HepG2 (cell line): ENCODE measurements around the gene AJUBA. TPM values are rescaled to one million over a fixed set of nuclear protein-coding genes. Genes with fewer than 3 reads are reported as not detected.

Experiments used
- ARID4A ChIP-seq: sonication (generic); formaldehyde crosslinking; IDR thresholded peaks from 2 replicates; pipeline ENCODE4 v1.5.0; 2020; ENCODE audit warnings: mild to moderate bottlenecking, missing genetic modification reagents, borderline replicate concordance
- ARNTL ChIP-seq: sonication (generic); formaldehyde crosslinking; IDR thresholded peaks from 2 replicates; pipeline ENCODE4 v1.4.0; 2020; ENCODE audit warnings: mild to moderate bottlenecking, missing genetic modification reagents
- BRCA1 ChIP-seq: sonication (generic); formaldehyde crosslinking; IDR thresholded peaks from 2 replicates; pipeline ENCODE4 v1.4.0; 2020; ENCODE audit warnings: missing genetic modification reagents
- EEA1 ChIP-seq: sonication (generic); formaldehyde crosslinking; IDR thresholded peaks from 2 replicates; pipeline ENCODE4 v1.5.1; 2020; ENCODE audit warnings: mild to moderate bottlenecking, missing genetic modification reagents, borderline replicate concordance
- FOXO1 ChIP-seq: sonication (generic); formaldehyde crosslinking; IDR thresholded peaks from 2 replicates; pipeline ENCODE4 v1.4.0; 2020; ENCODE audit warnings: missing genetic modification reagents
- GATAD1 ChIP-seq: IDR thresholded peaks from 2 replicates; pipeline ENCODE4 v1.6.1; 2016; ENCODE audit warnings: missing genetic modification reagents, missing compliant biosample characterization
- KLF11 ChIP-seq: IDR thresholded peaks from 2 replicates; pipeline ENCODE4 v1.6.1; 2016; ENCODE audit warnings: missing compliant biosample characterization
- MED8 ChIP-seq: sonication (generic); formaldehyde crosslinking; IDR thresholded peaks from 2 replicates; pipeline ENCODE4 v1.8.1; 2023; ENCODE audit warnings: mild to moderate bottlenecking, missing genetic modification reagents; ENCODE audit not compliant: insufficient replicate concordance
- NFKB2 ChIP-seq: sonication (generic); formaldehyde crosslinking; IDR thresholded peaks from 2 replicates; pipeline ENCODE4 v1.4.0; 2020; ENCODE audit warnings: missing genetic modification reagents, borderline replicate concordance
- PHB2 ChIP-seq: fragments of 450-650 bp; IDR thresholded peaks from 2 replicates; pipeline ENCODE4 v1.6.1; 2018; ENCODE audit not compliant: partially characterized antibody
- REPIN1 ChIP-seq: sonication (generic); formaldehyde crosslinking; IDR thresholded peaks from 2 replicates; pipeline ENCODE4 v1.8.0; 2022; ENCODE audit warnings: missing genetic modification reagents, low read depth, mild to moderate bottlenecking, borderline replicate concordance
- SIX4 ChIP-seq: sonication (generic); formaldehyde crosslinking; IDR thresholded peaks from 2 replicates; pipeline ENCODE4 v1.4.0; 2020; ENCODE audit warnings: missing genetic modification reagents
- THAP8 ChIP-seq: sonication (generic); formaldehyde crosslinking; IDR thresholded peaks from 2 replicates; pipeline ENCODE4 v1.5.1; 2020; ENCODE audit warnings: missing genetic modification reagents, mild to moderate bottlenecking, borderline replicate concordance
- ZNF138 ChIP-seq: sonication (generic); formaldehyde crosslinking; IDR thresholded peaks from 2 replicates; pipeline ENCODE4 v1.5.0; 2020; ENCODE audit warnings: mild to moderate bottlenecking, low read depth, missing genetic modification reagents
- ZNF18 ChIP-seq: sonication (generic); formaldehyde crosslinking; IDR thresholded peaks from 2 replicates; pipeline ENCODE4 v1.8.0; 2022; ENCODE audit warnings: mild to moderate bottlenecking, missing genetic modification reagents; ENCODE audit not compliant: insufficient replicate concordance
- ZNF224 ChIP-seq: sonication (generic); formaldehyde crosslinking; IDR thresholded peaks from 2 replicates; pipeline ENCODE4 v1.5.0; 2020; ENCODE audit warnings: mild to moderate bottlenecking, missing genetic modification reagents
- ZNF234 ChIP-seq: sonication (generic); formaldehyde crosslinking; conservative IDR thresholded peaks from 2 replicates; pipeline ENCODE4 v1.5.1; 2020; ENCODE audit warnings: mild to moderate bottlenecking, missing genetic modification reagents
- ZNF414 ChIP-seq: sonication (generic); formaldehyde crosslinking; IDR thresholded peaks from 2 replicates; pipeline ENCODE4 v1.5.0; 2020; ENCODE audit warnings: missing genetic modification reagents
- ZNF460 ChIP-seq: sonication (generic); formaldehyde crosslinking; IDR thresholded peaks from 2 replicates; pipeline ENCODE4 v1.5.1; 2020; ENCODE audit warnings: missing genetic modification reagents, mild to moderate bottlenecking, borderline replicate concordance
- ZNF614 ChIP-seq: IDR thresholded peaks from 2 replicates; pipeline ENCODE4 v1.6.1; 2018; ENCODE audit warnings: missing biosample characterization, missing genetic modification reagents, inconsistent platforms, borderline replicate concordance
- ZNF782 ChIP-seq: sonication (generic); formaldehyde crosslinking; IDR thresholded peaks from 2 replicates; pipeline ENCODE4 v1.4.0; 2020; ENCODE audit warnings: missing genetic modification reagents, mild to moderate bottlenecking, borderline replicate concordance
- ZSCAN25 ChIP-seq: sonication (generic); formaldehyde crosslinking; IDR thresholded peaks from 2 replicates; pipeline ENCODE4 v1.8.0; 2022; ENCODE audit warnings: mild to moderate bottlenecking, missing genetic modification reagents
- polyA plus RNA-seq, 8 experiments: library from polyadenylated mRNA; depleted of rRNA in 3 of 8; stranded (reverse) in 7 of 8; unstranded in 1 of 8; fragments of >200 nt; fragmentation: Illumina TruSeq in 4 of 8; extraction: Trizol in 4 of 8; gene quantifications; 2 replicates each; pipeline versions ENCODE4 v1.2.1 to v1.2.3, GENCODE V29; 2011 to 2016; ENCODE audit warnings: low read depth in 4 of 8, missing spikeins in 1 of 8, mixed read lengths in 1 of 8; ENCODE audit not compliant: insufficient read depth in 1 of 8
- total RNA-seq, 5 experiments: library from RNA; depleted of rRNA; stranded (reverse); fragments of >200 nt; fragmentation: Illumina TruSeq; extraction: Trizol; gene quantifications; 2 replicates each; pipeline ENCODE4 v1.2.3, GENCODE V29; 2016; ENCODE audit warnings: low read depth in 1 of 5

AJUBA gene
- total and polyA plus RNA-seq, 2 of the 13 experiments (the other 11 are each of a cell fraction or from before 2014, with no cell fraction given): 157 to 241 TPM

GRCh38 chr14:22982477-22983245 is at the start of gene AJUBA (continued):
- TF ChIP-seq SIX4 (peak; percentile 89), GATAD1 (CRISPR knock-in tag) (peak; percentile 88), FOXO1 (peak; percentile 84), KLF11 (CRISPR knock-in tag) (no peak; the same call in none of the 2 replicates), THAP8 (no peak), ZNF782 (CRISPR knock-in tag) (peak; percentile 90; the same call in 1 of the 2 replicates), ZNF414 (CRISPR knock-in tag) (no peak), ARNTL (CRISPR knock-in tag) (peak; percentile 92), PHB2 (no peak), ZNF614 (CRISPR knock-in tag) (peak; percentile 94), BRCA1 (no peak), EEA1 (CRISPR knock-in tag) (peak; percentile 84), ZNF18 (CRISPR knock-in tag) (no peak), ARID4A (CRISPR knock-in tag) (no peak), ZSCAN25 (peak; percentile 92), MED8 (CRISPR knock-in tag) (no peak), ZNF138 (no peak), REPIN1 (CRISPR knock-in tag) (no peak), ZNF460 (CRISPR knock-in tag) (no peak), ZNF234 (CRISPR knock-in tag) (no peak), NFKB2 (CRISPR knock-in tag) (no peak), ZNF224 (CRISPR knock-in tag) (no peak)
